ENCODE results near the gene COG7.

COG7 gene

DNA sequence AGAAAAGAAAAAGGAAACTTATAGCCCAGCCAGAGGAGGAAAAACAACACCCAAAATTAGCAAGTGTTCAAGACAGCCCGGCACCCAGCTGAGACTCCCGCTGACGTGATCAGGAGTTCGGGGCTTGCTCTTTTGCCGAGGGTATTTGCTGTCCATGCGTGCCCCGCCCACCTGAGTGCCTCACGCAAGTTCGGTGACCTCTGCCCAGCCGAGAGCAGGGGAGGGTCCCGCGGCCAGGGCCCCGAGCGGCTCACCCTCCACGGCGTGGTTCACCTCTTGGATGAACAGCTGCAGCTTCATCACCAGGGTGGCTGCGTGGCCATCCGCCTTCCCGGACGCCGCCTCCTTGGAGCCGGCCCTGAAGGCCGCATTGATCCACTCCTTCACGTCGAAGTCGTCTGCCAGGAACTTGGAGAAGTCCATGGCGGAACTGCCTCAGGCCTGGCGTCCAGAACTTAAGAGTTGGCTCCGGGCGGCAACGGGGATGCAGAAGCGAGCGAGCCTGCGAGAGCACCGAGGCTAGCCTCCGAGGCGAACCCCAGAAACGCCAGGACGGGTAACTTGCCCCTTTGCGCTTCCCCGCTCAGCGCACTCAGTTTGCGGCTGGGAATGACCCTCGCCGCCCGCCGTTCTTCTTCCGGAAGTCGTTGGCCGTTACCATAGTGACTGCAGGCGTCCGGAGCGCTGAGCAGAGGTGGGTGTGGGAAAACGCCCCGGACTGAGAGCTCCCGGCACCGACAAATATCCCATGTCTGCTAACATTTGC is at the start of gene COG7:
Gene COG7 (minus strand): TSS at position 618 of the 766 bp plus-strand sequence. CDS start 195 bp downstream, at position 423.
- no peaks in the 10 kb centered on the region for H3F3A ChIP-seq (ENCODE audit: insufficient read depth, low read length)
- H3K79me2 ChIP-seq (ENCODE audit: low read length) = peaks cover 14% of the 10 kb centered on the region
- H3K36me3 ChIP-seq (replicated peaks; ENCODE audit: insufficient read depth, low read length) = no peaks in the 10 kb centered on the region
- H3K4me2 ChIP-seq (ENCODE audit: low read depth, low read length) = peak within 1 kb of the TSS; percentile 86
- H3K27me3 ChIP-seq (replicated peaks; ENCODE audit: insufficient read depth, low read length) = no peaks in the 10 kb centered on the region
- H3K27ac ChIP-seq (ENCODE audit: low read length) = peak within 1 kb of the TSS; percentile 41; the same call in 1 of the 2 replicates
- no peaks in the 10 kb centered on the region for H4K20me1 ChIP-seq (ENCODE audit: insufficient read depth, low read length)
- TF ChIP-seq EZH2 (optimal IDR thresholded peaks at IDR 0.05; ENCODE audit: low read depth, low read length) = no peak
- TF ChIP-seq, protein P1, sequence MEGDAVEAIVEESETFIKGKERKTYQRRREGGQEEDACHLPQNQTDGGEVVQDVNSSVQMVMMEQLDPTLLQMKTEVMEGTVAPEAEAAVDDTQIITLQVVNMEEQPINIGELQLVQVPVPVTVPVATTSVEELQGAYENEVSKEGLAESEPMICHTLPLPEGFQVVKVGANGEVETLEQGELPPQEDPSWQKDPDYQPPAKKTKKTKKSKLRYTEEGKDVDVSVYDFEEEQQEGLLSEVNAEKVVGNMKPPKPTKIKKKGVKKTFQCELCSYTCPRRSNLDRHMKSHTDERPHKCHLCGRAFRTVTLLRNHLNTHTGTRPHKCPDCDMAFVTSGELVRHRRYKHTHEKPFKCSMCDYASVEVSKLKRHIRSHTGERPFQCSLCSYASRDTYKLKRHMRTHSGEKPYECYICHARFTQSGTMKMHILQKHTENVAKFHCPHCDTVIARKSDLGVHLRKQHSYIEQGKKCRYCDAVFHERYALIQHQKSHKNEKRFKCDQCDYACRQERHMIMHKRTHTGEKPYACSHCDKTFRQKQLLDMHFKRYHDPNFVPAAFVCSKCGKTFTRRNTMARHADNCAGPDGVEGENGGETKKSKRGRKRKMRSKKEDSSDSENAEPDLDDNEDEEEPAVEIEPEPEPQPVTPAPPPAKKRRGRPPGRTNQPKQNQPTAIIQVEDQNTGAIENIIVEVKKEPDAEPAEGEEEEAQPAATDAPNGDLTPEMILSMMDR (IDR thresholded peaks at IDR 0.05; ENCODE audit: low read length) = no peak
- no peak for TF ChIP-seq EZH2phosphoT487 (IDR thresholded peaks at IDR 0.05; ENCODE audit: low read length)
- peak within 1 kb of the TSS; percentile 85 for H3K4me3 ChIP-seq (ENCODE audit: low read length)
- no peaks in the 10 kb centered on the region for H3K9me2 ChIP-seq (replicated peaks; ENCODE audit: insufficient read depth, low read length)
- peak; percentile 88 for DNase-seq
- peaks cover 4% of the 10 kb centered on the region; the same call in 1 of the 2 replicates for H3K4me1 ChIP-seq (ENCODE audit: low read length)
- H3K9ac ChIP-seq (ENCODE audit: low read length) = peak within 1 kb of the TSS; percentile 69
- H2AFZ ChIP-seq (ENCODE audit: low read length) = peak within 1 kb of the TSS; percentile 97
- H3K9me3 ChIP-seq (replicated peaks; ENCODE audit: insufficient read depth, low read length) = no peaks in the 10 kb centered on the region

DNA sequence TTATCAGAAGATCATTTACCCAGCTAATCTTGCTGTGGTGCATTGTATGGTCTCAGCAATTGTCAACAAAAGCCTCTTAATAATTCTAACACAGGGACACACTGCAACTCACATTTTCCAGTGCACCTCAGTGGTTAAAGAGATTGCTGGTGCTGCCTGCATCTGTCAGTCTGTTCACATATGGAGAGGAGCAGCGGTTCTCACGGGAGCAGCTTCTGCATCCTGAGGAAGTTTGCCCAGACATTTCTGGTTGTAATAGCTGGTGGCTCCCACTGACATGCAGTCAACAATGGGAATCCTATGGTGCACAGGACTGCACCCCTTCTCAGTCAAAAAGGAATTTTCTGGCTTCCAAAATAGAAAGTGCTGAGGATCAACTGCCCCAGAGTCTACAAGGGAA is 49.5 kb upstream of the COG7 start:
- Histone ChIP-seq H3K4me3 (ENCODE audit: low read length) (no peak overlapping the region), H3K79me2 (ENCODE audit: low read length) (peaks cover 99% of the 10 kb centered on the region), H3K9me3 (replicated peaks; ENCODE audit: insufficient read depth, low read length) (no peaks in the 10 kb centered on the region), H3K9ac (ENCODE audit: low read length) (no peak overlapping the region), H3K27ac (ENCODE audit: low read length) (no peak overlapping the region), H3K4me2 (ENCODE audit: low read depth, low read length) (no peak overlapping the region), H3K36me3 (replicated peaks; ENCODE audit: insufficient read depth, low read length) (no peaks in the 10 kb centered on the region), H3K4me1 (ENCODE audit: low read length) (no peaks in the 10 kb centered on the region), H3K9me2 (replicated peaks; ENCODE audit: insufficient read depth, low read length) (no peaks in the 10 kb centered on the region), H2AFZ (ENCODE audit: low read length) (no peak overlapping the region), H3F3A (ENCODE audit: insufficient read depth, low read length) (no peaks in the 10 kb centered on the region), H3K27me3 (replicated peaks; ENCODE audit: insufficient read depth, low read length) (no peaks in the 10 kb centered on the region), H4K20me1 (ENCODE audit: insufficient read depth, low read length) (peaks cover 59% of the 10 kb centered on the region)
- DNase-seq = no peak
- TF ChIP-seq EZH2phosphoT487 (IDR thresholded peaks at IDR 0.05; ENCODE audit: low read length) = no peak
- TF ChIP-seq, protein P1 (IDR thresholded peaks at IDR 0.05; ENCODE audit: low read length) = no peak
- no peak for TF ChIP-seq EZH2 (optimal IDR thresholded peaks at IDR 0.05; ENCODE audit: low read depth, low read length)

DNA sequence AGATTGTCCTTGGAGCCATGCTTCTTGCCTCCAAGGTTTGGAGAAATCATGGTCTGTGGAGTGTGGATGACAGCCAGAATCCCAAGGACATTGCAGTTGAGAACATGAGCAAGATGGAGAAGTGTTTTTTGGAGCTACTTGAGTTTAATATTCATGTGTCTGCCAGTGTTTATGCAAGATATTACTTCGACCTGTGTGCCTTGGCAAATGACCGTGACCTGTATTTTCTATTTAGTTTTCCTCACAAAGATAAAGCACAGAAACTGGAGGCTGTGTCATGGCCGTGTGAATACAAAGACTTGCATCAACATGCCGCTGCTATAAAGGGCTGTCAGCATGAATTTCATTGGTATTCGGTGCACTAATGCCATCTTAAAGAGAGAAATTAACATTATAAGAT is 48.3 kb upstream of the COG7 start:
- no peaks in the 10 kb centered on the region for H3K27me3 ChIP-seq (replicated peaks; ENCODE audit: insufficient read depth, low read length)
- H3K9me3 ChIP-seq (replicated peaks; ENCODE audit: insufficient read depth, low read length) = no peaks in the 10 kb centered on the region
- H2AFZ ChIP-seq (ENCODE audit: low read length) = no peak overlapping the region
- no peaks in the 10 kb centered on the region for H3F3A ChIP-seq (ENCODE audit: insufficient read depth, low read length)
- TF ChIP-seq EZH2 (optimal IDR thresholded peaks at IDR 0.05; ENCODE audit: low read depth, low read length) (no peak), EZH2phosphoT487 (IDR thresholded peaks at IDR 0.05; ENCODE audit: low read length) (no peak)
- TF ChIP-seq, protein P1 (IDR thresholded peaks at IDR 0.05; ENCODE audit: low read length) = no peak
- no peaks in the 10 kb centered on the region for H3K9me2 ChIP-seq (replicated peaks; ENCODE audit: insufficient read depth, low read length)
- no peak overlapping the region for H3K9ac ChIP-seq (ENCODE audit: low read length)
- peaks cover 99% of the 10 kb centered on the region for H3K79me2 ChIP-seq (ENCODE audit: low read length)
- no peaks in the 10 kb centered on the region for H3K36me3 ChIP-seq (replicated peaks; ENCODE audit: insufficient read depth, low read length)
- no peak overlapping the region for H3K4me3 ChIP-seq (ENCODE audit: low read length)
- peaks cover 53% of the 10 kb centered on the region for H4K20me1 ChIP-seq (ENCODE audit: insufficient read depth, low read length)
- H3K4me2 ChIP-seq (ENCODE audit: low read depth, low read length) = no peak overlapping the region
- no peak for DNase-seq
- H3K27ac ChIP-seq (ENCODE audit: low read length) = no peak overlapping the region
- H3K4me1 ChIP-seq (ENCODE audit: low read length) = no peaks in the 10 kb centered on the region
